NOMO-1 treated with DMSO at 0.1 percent for 48 hours (cell line): ENCODE measurements around the gene LMBR1.
"Not testable (repeated sequence)": the region's sequence is repeated elsewhere in the genome, so short reads cannot be mapped to it uniquely, and the experiment has no call there.

Experiments
- DNase-seq: peaks from one replicate; lab custom pipeline; 2025; ENCODE audit not compliant: unreplicated experiment; lab: John Stamatoyannopoulos, UW

Gene LMBR1, protein sequence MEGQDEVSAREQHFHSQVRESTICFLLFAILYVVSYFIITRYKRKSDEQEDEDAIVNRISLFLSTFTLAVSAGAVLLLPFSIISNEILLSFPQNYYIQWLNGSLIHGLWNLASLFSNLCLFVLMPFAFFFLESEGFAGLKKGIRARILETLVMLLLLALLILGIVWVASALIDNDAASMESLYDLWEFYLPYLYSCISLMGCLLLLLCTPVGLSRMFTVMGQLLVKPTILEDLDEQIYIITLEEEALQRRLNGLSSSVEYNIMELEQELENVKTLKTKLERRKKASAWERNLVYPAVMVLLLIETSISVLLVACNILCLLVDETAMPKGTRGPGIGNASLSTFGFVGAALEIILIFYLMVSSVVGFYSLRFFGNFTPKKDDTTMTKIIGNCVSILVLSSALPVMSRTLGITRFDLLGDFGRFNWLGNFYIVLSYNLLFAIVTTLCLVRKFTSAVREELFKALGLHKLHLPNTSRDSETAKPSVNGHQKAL

DNA sequence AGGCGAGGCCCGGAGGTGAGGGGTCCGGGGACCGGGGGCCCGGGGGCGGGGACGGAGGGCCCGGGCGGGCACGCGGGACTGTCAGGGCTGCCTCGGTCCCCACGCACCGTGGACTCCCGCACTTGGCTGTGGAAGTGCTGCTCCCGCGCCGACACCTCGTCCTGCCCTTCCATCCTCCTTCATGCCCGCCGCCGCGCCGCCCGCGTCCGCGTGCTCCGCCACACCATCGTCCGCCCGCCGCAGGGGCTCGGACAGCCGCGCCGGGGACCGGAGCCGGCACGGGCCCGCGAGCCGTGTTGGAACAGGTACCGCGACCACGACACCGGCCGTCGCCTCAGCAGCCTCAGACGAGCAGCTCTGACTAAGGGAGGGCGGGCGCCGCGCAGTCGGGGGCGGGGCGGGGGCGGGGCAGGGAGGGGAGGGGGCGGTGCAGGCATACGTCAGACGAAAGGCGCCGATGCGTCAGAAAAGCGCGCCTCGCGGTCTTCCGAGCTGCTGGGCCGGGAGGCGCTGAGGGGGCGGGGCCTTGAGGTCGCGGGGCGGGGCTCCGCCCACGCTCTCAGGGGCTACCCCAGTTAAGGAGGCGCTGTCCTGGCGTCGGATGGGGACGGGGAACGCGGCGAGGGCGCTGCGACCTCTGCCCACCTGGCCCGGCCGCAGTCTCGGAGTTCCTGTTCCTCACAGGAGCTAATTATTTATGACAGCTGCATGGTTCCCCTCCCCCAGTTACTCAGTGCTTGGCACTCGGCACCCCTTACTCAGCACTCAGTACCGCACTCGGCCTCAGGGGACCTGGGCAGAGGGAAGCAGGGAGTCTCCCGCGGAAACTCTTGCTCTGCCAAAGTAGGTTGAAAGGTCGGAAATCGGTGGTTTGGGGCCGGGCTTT lies at the start of gene LMBR1:
Gene LMBR1, minus strand, starts transcription at position 363 of the 886 bp plus-strand sequence. Its CDS starts 190 bp downstream, at position 173.
- DNase-seq: peak; percentile 70

DNA sequence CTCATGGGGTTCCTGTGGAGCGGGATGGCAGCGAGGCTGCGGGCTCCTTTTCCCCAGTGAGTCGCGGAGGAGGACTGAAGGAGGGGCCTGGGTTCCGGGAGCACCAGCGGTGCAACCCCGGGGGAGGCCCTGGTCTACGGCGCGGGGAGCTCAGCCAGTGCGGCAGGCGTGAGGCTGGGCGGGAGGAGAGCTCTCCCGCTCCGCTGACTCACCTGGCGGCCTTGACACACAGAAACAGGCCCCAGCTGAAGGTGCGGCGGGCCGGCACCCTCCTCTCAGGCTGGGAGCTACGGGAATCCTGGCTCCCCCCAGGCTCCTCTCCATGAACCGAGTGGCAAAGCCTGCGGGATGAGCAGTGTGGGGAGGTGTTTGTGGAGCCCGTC lies 49.7 kb upstream of the LMBR1 start:
- no peak for DNase-seq

DNA sequence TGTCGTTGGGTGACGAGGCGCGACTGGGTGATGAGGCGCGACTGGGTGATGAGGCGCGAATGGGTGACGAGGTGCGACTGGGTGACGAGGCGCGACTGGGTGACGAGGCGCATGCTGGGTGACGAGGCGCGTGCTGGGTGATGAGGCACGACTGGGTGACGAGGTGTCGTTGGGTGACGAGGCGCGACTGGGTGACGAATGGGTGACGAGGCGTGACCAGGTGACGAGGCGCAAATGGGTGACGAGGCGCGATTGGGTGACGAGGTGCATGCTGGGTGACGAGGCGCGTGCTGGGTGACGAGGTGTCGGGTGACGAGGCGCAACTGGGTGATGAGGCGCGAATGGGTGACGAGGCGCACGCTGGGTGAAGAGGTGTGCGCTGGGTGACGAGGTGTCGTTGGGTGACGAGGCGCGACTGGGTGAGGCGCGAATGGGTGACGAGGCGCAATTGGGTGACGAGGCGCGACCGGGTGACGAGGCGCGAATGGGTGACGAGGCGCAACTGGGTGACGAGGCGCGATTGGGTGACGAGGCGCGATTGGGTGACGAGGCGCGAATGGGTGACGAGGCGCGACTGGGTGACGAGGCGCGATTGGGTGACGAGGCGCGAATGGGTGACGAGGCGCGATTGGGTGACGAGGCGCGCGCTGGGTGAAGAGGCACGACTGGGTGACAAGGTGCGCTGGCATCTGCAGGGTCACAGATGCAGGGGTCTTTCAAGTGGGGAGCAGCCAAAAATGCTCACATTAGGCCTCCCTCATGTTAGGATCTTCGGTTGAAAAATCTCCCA lies 48.6 kb upstream of the LMBR1 start:
- DNase-seq: no peak

DNA sequence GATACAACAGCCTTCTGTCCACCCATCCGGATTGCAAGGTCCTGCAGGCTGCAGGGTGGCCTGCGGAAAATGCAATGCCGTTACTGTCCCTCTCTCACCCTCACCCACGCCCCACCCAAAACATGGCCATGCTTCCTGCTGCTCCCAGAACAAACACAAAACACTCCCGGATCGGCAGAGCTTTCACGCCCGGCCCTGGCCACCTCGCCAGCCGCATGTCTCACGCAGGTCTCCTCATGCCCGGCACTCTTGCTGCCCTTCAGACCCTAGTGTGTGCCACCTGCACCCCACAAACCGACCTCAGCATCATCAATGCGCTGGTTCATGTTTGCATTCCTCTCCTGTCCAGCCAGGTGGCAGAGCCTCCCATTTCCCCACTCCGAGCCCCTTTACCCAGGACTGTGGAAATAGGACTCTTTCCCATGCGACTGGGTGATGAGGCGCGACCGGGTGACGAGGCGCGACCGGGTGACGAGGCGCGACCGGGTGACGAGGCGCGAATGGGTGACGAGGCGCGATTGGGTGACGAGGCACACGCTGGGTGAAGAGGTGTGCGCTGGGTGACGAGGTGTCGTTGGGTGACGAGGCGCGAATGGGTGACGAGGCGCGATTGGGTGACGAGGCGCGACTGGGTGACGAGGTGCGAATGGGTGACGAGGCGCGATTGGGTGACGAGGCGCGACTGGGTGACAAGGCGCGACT lies 47.6 kb upstream of the LMBR1 start:
- no peak for DNase-seq

DNA sequence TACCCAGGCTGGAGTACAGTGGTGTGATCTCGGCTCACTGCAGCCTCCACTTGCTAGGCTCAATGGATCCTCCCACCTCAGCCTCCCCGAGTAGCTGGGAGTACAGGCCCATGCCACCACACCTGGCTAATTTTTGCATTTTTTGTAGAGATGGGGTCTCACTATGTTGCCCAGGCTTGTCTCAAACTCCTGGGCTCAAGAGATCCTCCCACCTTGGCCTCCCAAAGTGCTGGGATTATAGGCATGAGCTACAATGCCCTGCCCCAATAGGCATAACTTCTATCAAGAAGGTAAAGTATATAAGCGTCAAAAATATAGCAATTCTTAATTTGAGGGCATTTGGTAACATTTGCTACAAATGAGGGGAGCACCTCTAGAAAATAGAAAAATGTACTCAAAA lies 43.8 kb upstream of the LMBR1 start:
- not testable (repeated sequence) for DNase-seq

DNA sequence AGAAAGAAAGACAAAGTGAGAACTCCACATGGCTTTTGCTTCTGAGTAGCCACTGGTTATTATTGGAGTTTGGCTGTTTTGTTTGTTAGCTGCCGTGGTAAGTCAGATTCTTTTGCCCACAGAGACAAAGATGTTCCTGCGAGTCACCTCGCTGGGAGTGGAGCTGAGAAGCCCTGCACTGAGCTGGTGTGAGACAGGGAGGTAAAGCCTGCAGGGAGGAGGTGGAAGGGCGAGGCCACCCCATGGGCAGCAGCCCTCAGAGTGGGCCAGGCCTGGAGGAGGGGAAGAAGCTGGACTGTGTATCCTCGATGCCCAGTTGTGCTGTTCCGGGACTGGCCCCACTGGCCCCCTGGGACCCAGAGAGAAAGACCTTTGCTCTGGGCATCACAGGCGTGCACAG lies 42.3 kb upstream of the LMBR1 start:
- no peak for DNase-seq

DNA sequence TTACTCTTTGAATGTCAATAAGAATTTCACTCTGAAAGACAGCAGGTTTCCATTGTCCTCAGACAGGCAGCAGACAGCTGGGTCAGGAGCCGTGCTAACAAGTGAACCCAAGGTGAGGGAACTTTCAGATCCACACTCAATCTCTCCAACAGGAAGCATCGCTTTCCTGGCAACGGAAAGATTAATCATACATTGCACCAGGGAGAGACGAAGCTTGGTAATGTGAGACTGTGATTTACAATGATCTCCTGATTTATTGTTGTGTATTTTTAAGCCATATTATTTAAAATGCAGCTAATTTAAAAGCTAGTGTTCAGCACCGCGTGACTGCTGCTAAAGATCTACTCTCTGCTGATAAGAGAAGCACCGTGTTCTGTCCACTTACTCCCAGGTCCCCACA lies 39.0 kb upstream of the LMBR1 start:
- DNase-seq: no peak

DNA sequence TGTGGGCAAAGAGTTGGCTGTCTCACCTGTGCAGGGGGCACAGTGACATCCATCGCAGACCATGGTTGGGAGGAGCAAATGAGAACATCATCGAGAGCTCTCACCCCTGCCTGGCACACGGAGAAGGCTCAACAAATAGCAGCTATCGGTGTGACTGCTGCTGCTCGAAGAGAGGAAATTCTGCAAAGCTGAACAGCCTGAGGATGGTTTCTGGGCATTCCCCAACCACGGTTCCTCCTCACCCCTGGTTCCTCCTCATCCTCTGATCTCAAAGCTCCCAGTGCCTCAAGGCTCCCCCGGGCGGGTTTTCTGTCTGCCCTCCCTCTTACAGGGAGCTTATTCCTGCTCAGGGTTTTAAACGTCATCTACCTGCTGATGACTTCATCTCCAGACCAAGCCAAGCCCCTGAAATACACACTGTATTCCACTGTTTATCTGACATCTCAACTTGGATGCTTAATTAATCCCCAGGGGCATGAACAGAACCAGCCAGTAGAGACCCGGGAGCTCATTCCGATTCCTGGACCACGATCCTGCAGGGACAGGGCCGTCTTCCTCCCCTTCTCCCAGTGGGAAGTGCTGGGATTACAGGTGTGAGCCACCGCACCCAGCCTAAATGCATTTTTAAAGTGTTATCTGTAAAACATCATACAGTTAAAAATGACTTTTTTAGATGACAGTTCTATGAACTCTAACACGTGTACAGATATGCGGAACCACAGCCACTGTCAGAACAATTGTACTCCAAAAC lies 37.0 kb upstream of the LMBR1 start:
- DNase-seq: no peak

DNA sequence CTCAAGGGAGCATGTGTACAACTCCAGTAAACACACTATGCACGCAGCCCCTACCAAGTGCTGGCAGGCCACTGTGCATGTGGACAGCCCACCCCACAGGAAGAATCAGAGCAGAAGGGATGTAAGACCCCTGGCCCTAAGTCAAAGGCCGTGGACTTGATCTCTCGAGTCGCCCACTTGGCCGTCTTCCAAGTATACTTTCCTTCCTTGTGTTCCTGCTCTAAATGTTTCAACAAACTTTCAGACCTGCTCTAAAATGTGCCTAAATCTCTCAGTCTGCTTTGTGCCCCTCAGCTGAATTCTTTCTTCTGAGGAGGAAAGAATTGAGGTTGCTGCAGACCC lies 35.4 kb upstream of the LMBR1 start:
- no peak for DNase-seq

DNA sequence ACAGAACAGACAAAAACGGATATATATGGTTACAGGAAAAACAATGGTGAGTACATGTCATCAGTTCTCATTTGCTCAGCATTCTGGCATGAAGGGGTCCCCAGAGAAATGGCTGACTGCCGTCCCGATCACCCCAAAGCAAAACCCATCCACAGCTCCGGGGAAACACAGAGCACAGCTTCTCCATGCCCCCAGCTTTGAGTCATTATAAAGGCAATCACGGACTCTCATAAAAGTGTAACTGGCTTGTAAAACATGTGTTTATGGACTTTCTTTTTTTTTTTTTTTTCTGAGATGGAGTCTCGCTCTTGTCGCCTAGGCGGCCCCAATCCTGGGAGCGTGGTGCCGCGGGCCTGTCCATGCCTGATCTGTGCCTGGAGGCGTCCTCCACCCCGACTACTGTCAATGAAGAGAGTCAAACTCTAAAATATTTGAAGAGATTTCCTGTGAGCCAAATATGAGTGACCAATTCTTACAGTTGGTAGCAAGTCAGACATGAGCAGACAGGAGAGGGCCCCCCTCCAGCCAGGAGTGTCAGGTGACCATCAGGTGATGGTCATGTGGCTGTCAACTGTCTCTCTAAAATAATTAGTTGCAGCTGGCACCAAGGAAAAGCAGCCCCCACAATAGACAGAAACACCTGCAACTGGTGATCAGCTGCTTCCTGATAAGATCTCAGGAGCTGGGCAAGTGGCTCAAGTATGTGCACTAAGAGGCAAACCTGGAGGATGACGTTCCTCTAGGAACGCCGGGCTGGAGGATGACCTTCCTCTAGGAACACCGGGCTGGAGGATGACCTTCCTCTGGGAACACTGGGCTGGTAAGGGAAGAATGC lies 34.8 kb upstream of the LMBR1 start:
- DNase-seq: no peak

DNA sequence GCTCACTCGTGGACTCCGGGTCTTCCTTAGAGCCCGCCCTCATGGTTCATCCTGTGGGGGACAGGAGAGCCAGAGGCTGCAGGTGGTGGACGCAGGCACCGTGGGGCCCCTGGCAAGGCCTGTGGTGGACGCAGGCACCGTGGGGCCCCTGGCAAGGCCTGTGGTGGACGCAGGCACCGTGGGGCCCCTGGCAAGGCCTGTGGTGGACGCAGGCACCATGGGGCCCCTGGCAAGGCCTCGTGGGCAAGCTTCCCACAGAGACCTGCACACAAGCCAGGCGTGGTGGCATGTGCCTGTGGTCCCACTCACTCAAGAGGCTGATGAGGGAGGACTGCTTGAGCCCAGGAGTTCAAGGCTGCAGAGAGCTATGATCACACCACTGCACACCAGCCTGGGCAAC lies 32.8 kb upstream of the LMBR1 start:
- DNase-seq: not testable (repeated sequence)

DNA sequence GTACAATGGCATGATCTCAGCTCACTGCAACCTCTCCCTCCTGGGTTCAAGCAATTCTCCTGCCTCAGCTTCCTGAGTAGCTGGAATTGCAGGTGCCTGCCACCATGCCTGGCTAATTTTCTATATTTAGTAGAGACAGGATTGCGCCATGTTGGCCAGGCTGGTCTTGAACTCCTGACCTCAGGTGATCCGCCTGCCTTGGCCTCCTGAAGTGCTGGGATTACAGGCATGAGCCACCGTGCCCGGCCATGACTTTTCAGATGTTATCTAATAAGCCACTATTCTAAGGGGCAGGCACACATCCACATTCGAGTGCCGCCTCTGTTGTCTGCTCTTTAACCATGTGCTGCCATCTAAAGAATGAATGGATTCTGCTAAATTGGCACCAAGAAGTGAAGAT lies 29.3 kb upstream of the LMBR1 start:
- not testable (repeated sequence) for DNase-seq

DNA sequence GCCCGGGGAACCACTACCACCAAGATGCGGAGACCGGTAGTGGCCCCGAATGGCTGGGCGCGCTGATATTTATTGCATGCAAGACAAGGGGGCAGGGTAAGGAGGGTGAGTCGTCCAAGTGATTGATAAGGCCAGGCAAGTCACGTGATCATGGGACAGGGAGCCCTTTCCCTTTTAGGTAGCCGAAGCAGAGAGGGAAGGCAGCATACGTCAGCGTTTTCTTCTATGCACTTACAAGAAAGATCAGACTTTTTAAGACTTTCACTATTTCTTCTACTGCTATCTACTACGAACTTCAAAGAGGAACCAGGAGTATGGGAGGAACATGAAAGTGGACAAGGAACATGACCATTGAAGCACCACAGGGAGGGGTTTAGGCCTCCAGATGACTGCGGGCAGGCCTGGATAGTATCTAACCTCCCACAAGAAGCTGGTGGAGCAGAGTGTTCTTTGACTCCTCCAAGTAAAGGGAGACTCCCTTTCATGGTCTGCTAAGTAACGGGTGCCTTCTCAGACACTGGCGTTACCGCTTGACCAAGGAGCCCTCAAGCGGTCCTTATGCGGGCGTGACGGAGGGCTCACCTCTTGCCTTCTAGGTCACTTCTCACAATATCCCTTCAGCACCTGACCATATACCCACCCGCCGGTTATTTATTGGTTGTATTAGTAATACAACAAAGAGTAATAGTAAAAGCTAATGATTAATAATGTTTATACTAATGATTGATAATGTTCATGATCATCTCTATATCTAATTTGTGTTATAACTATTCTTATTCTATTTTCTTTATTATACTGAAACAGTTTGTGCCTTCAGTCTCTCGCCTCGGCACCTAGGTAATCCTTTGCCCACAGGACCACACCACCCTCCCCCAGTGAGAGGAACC lies 27.7 kb upstream of the LMBR1 start:
- not testable (repeated sequence) for DNase-seq

DNA sequence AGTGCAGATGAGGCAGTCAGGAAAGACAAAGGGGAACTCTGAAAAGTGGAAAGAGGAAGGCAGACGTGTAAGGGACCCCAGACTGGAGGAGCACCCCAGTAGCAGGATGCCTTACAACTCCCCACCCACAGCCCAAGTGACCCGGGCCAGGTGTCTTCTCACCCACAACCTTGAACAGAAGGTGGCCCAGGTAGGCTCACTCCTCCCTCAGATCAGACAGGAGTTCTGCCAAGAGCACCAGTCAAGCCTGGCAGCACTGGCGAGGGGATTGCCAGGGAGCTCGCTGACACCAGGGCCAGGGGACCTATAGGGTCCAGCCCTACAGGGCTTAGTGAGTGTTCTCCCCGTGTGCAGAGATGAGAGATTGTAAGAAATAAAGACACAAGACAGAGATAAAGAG lies 27.1 kb upstream of the LMBR1 start:
- no peak for DNase-seq

DNA sequence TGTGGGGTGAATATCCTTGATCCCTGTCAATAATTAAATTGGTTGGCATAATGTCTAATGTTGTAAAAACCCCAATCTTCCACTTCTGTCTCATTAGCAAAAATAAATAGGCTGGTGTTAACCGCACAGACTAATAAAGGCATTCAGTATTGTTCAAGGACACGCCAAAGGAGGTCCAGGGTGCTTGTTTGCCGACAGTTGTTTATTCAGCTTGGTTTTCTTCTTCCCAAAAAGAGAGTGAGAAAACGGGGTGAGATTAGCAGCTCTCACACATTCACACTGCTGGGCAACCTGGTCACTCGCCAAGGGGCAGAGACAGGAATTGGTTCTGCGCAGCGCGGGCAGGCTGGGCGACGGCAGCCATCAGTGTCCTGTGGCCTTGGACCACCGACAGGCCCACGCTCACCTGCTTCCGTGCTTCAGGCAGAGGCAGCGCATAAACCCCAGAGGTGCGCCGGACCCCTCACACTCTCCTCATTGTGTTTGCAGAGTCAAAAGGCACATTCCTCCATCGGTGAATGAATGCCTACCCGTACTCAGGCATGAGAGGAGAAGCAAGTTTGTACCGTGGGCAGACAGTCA lies 26.2 kb upstream of the LMBR1 start:
- DNase-seq: no peak

DNA sequence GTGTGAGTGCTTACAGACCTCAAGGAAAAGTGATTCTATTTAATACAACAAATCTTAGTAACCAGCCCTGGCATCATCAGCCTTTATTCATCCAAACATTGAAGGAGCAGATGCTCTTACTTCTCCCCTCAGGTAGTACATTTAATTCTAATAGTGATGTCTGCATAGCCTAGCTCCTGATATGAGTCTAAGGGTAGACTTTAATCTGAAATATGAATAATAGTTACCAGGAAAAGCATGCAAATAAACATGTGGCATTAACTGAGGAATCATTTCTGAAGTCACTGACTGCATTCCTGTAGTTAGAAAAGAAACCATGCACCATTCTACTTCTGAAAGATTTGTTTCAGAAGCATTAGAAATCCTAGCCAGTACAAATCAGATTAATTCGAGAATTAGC lies 25.7 kb upstream of the LMBR1 start:
- no peak for DNase-seq

DNA sequence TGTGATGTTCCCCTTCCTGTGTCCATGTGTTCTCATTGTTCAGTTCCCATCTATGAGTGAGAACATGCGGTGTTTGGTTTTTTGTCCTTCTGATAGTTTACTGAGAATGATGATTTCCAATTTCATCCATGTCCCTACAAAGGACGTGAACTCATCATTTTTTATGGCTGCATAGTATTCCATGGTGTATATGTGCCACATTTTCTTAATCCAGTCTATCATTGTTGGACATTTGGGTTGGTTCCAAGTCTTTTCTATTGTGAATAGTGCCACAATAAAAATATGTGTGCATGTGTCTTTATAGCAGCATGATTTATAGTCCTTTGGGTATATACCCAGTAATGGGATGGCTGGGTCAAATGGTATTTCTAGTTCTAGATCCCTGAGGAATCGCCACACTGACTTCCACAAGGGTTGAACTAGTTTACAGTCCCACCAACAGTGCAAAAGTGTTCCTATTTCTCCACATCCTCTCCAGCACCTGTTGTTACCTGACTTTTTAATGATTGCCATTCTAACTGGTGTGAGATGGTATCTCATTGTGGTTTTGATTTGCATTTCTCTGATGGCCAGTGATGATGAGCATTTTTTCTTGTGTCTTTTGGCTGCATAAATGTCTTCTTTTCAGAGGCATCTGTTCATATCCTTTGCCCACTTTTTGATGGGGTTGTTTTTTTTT lies 16.7 kb upstream of the LMBR1 start:
- not testable (repeated sequence) for DNase-seq
